Stimulated activated naive B cell treated with anti-CD40 and anti-IgM and Interleukin-4, amounts not matched to agents 10 μg/mL and 1 μg/mL and 100 μg/mL, for 72 hours (primary cell): ENCODE data around the gene ZEB2.

Experiments used
- ATAC-seq, 2 donors: fragments of 150-1000 bp; cut with Tn5 transposase; replicated peaks; 2 replicates each; pipeline ENCODE4 v1.10.0; 2021; ENCODE audit warnings: moderate library complexity in 1 of 2
- DNase-seq: peaks from one replicate; pipeline ENCODE4 v3.0.0; 2021
- H3K27ac Mint-ChIP-seq: one replicate; pipeline ENCODE4 v1.8.0; 2022; ENCODE audit warnings: mild to moderate bottlenecking, mixed read lengths
- H3K27me3 Mint-ChIP-seq, 2 donors: one replicate each; pipeline ENCODE4 v1.8.0; 2022; ENCODE audit warnings: mixed read lengths in 2 of 2
- H3K36me3 Mint-ChIP-seq, 2 donors: one replicate each; pipeline ENCODE4 v1.8.0; 2022; ENCODE audit warnings: mixed read lengths in 2 of 2, mild to moderate bottlenecking in 1 of 2
- H3K4me1 Mint-ChIP-seq, 2 donors: one replicate each; pipeline ENCODE4 v1.8.0; 2022; ENCODE audit warnings: mixed read lengths in 2 of 2, mild to moderate bottlenecking in 1 of 2
- H3K4me3 Mint-ChIP-seq, 2 donors: one replicate each; pipeline ENCODE4 v1.8.0; 2022; ENCODE audit warnings: mild to moderate bottlenecking in 2 of 2, mixed read lengths in 2 of 2, moderate library complexity in 1 of 2
- H3K9me3 Mint-ChIP-seq, 2 donors: one replicate each; pipeline ENCODE4 v1.8.0; 2022; ENCODE audit warnings: mixed read lengths in 2 of 2, mild to moderate bottlenecking in 1 of 2

Gene ZEB2

GRCh38 chr2:144426355-144426754 is 93.6 kb downstream of the ZEB2 start:
- Mint-ChIP-seq H3K4me3 (peak overlapping the region; percentile 18 to 61), H3K27me3 (no peaks in the 10 kb centered on the region), H3K27ac (peak overlapping the region; percentile 59), H3K36me3 (peaks cover 18 to 33% of the 10 kb centered on the region in 2 donors), H3K4me1 (peaks cover 17 to 47% of the 10 kb centered on the region in 2 donors), H3K9me3 (peaks cover 0 to 2% of the 10 kb centered on the region in 2 donors)
- ATAC-seq = peak; percentile 66 to 68
- no peak for DNase-seq

GRCh38 chr2:144424559-144425240 is 95.2 kb downstream of the ZEB2 start:
- Mint-ChIP-seq H3K27ac (peak overlapping the region; percentile 51), H3K27me3 (no peaks in the 10 kb centered on the region), H3K9me3 (peaks cover 5% of the 10 kb centered on the region in 2 donors), H3K4me3 (no peak overlapping the region), H3K4me1 (peaks cover 27 to 57% of the 10 kb centered on the region in 2 donors), H3K36me3 (peaks cover 28 to 44% of the 10 kb centered on the region in 2 donors)
- ATAC-seq (no peak), DNase-seq (no peak)

GRCh38 chr2:144421606-144422510 is 98.1 kb downstream of the ZEB2 start:
- Mint-ChIP-seq H3K9me3 (peaks cover 5 to 8% of the 10 kb centered on the region in 2 donors), H3K4me3 (no peak overlapping the region), H3K27me3 (no peaks in the 10 kb centered on the region), H3K27ac (no peak overlapping the region), H3K36me3 (peaks cover 24 to 43% of the 10 kb centered on the region in 2 donors), H3K4me1 (peaks cover 23 to 43% of the 10 kb centered on the region in 2 donors)
- DNase-seq (no peak), ATAC-seq (peak; percentile 45 to 52)

- DNase-seq = no peak
- Mint-ChIP-seq H3K9me3 (peaks cover 5 to 8% of the 10 kb centered on the region in 2 donors), H3K27me3 (no peaks in the 10 kb centered on the region), H3K4me1 (peaks cover 27 to 44% of the 10 kb centered on the region in 2 donors), H3K36me3 (peaks cover 33 to 57% of the 10 kb centered on the region in 2 donors), H3K4me3 (no peak overlapping the region), H3K27ac (no peak overlapping the region)
- no peak for ATAC-seq
These were observed 100.7 kb downstream of the ZEB2 start for GRCh38 chr2:144419218-144419617.

GRCh38 chr2:144415386-144415785 is 104.5 kb downstream of the ZEB2 start:
- Mint-ChIP-seq H3K36me3 (peaks cover 17 to 39% of the 10 kb centered on the region in 2 donors), H3K4me1 (peaks cover 15 to 29% of the 10 kb centered on the region in 2 donors), H3K4me3 (no peak overlapping the region), H3K27me3 (no peaks in the 10 kb centered on the region), H3K9me3 (peaks cover under 1 to 4% of the 10 kb centered on the region in 2 donors), H3K27ac (peak overlapping the region; percentile 39)
- ATAC-seq (no peak), DNase-seq (no peak)

GRCh38 chr2:144414324-144414845 is 105.5 kb downstream of the ZEB2 start:
- Mint-ChIP-seq H3K4me3 (peak overlapping the region in 1 of 2 donors; percentile 32), H3K9me3 (peaks cover 0 to 3% of the 10 kb centered on the region in 2 donors), H3K27ac (peak overlapping the region; percentile 59), H3K36me3 (peaks cover 16 to 40% of the 10 kb centered on the region in 2 donors), H3K27me3 (no peaks in the 10 kb centered on the region), H3K4me1 (peaks cover 16 to 29% of the 10 kb centered on the region in 2 donors)
- no peak for DNase-seq
- ATAC-seq = peak; percentile 96 to 97

- Mint-ChIP-seq H3K27me3 (no peaks in the 10 kb centered on the region), H3K9me3 (peaks cover 0 to 3% of the 10 kb centered on the region in 2 donors), H3K4me1 (peaks cover 17 to 29% of the 10 kb centered on the region in 2 donors), H3K36me3 (peaks cover 19 to 50% of the 10 kb centered on the region in 2 donors), H3K27ac (no peak overlapping the region), H3K4me3 (no peak overlapping the region)
- ATAC-seq (no peak), DNase-seq (no peak)
These were observed 107.2 kb downstream of the ZEB2 start for GRCh38 chr2:144412709-144413108.

- peak overlapping the region; percentile 48 for H3K27ac Mint-ChIP-seq
- H3K4me1 Mint-ChIP-seq = peaks cover 18 to 28% of the 10 kb centered on the region in 2 donors
- ATAC-seq (no peak), DNase-seq (no peak)
- no peak overlapping the region for H3K4me3 Mint-ChIP-seq
- no peaks in the 10 kb centered on the region for H3K27me3 Mint-ChIP-seq
- no peaks in the 10 kb centered on the region for H3K9me3 Mint-ChIP-seq
- H3K36me3 Mint-ChIP-seq = peaks cover 15 to 46% of the 10 kb centered on the region in 2 donors
These were observed 108.4 kb downstream of the ZEB2 start for GRCh38 chr2:144411473-144411872.

GRCh38 chr2:144409241-144409640 is 110.7 kb downstream of the ZEB2 start:
- Mint-ChIP-seq H3K9me3 (no peaks in the 10 kb centered on the region), H3K4me3 (no peak overlapping the region), H3K4me1 (peaks cover 12 to 21% of the 10 kb centered on the region in 2 donors), H3K36me3 (peaks cover 12 to 39% of the 10 kb centered on the region in 2 donors), H3K27me3 (no peaks in the 10 kb centered on the region), H3K27ac (no peak overlapping the region)
- ATAC-seq = no peak
- no peak for DNase-seq

- ATAC-seq (no peak), DNase-seq (no peak)
- Mint-ChIP-seq H3K36me3 (peaks cover 18 to 47% of the 10 kb centered on the region in 2 donors), H3K4me3 (no peak overlapping the region), H3K9me3 (no peaks in the 10 kb centered on the region), H3K27me3 (no peaks in the 10 kb centered on the region), H3K4me1 (peaks cover 10 to 19% of the 10 kb centered on the region in 2 donors), H3K27ac (no peak overlapping the region)
These were observed 112.7 kb downstream of the ZEB2 start for GRCh38 chr2:144407262-144407661.

- ATAC-seq (no peak), DNase-seq (no peak)
- Mint-ChIP-seq H3K36me3 (peaks cover 18 to 50% of the 10 kb centered on the region in 2 donors), H3K4me3 (no peak overlapping the region), H3K4me1 (peaks cover 12 to 24% of the 10 kb centered on the region in 2 donors), H3K27ac (peak overlapping the region; percentile 7), H3K9me3 (no peaks in the 10 kb centered on the region), H3K27me3 (no peaks in the 10 kb centered on the region)
These were observed 113.7 kb downstream of the ZEB2 start for GRCh38 chr2:144405982-144406788.

- Mint-ChIP-seq H3K27me3 (no peaks in the 10 kb centered on the region), H3K4me1 (peaks cover 12 to 24% of the 10 kb centered on the region in 2 donors), H3K36me3 (peaks cover 19 to 51% of the 10 kb centered on the region in 2 donors), H3K9me3 (no peaks in the 10 kb centered on the region), H3K27ac (no peak overlapping the region), H3K4me3 (no peak overlapping the region)
- ATAC-seq (no peak), DNase-seq (no peak)
These were observed 114.6 kb downstream of the ZEB2 start for GRCh38 chr2:144405321-144405720.

- DNase-seq (no peak), ATAC-seq (no peak)
- Mint-ChIP-seq H3K4me1 (peaks cover 12 to 24% of the 10 kb centered on the region in 2 donors), H3K36me3 (peaks cover 25 to 57% of the 10 kb centered on the region in 2 donors), H3K4me3 (no peak overlapping the region), H3K27me3 (no peaks in the 10 kb centered on the region), H3K9me3 (no peaks in the 10 kb centered on the region), H3K27ac (no peak overlapping the region)
These were observed 115.2 kb downstream of the ZEB2 start for GRCh38 chr2:144404586-144405314.
